OCI-LY1 (cell line): ENCODE measurements around the gene CDH22.

ENCODE experiments used
- EZH2 ChIP-seq: fragments of 200-600 bp; sonication (generic), shearing (Covaris generic); IDR thresholded peaks from 2 replicates; pipeline ENCODE4 v1.8.0; 2017; ENCODE audit warnings: borderline replicate concordance, mixed run types, mild to moderate bottlenecking, antibody characterized with exemption, low read length, moderate library complexity, mixed read lengths
- TF ChIP-seq, protein P1 (sequence below): fragments of 200-600 bp; sonication (generic), shearing (Covaris generic); IDR thresholded peaks from 2 replicates; pipeline ENCODE4 v1.5.1; 2017; ENCODE audit warnings: mild to moderate bottlenecking, antibody characterized with exemption, low read length, moderate library complexity, mixed read lengths

DNA sequence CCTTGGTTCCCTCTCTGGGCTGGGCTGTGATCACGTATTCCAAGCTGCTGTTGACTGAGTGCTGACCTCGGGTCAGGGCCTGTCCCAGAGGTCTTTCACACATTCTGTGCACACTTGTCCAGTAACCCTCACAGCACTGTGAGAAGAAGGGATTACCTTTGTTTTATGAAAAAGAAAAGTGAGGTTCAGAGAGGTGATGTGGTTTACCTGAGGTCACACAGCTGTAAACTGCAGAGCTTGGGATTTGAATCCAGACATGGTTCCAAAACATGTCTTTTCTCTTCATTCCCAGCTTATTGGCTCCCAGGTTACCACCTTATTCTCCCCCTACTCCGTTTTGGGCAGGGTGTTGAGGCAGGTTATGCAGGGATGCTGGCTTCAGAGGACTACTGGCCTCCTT lies 28.4 kb upstream of the CDH22 start:
- TF ChIP-seq, protein P1, sequence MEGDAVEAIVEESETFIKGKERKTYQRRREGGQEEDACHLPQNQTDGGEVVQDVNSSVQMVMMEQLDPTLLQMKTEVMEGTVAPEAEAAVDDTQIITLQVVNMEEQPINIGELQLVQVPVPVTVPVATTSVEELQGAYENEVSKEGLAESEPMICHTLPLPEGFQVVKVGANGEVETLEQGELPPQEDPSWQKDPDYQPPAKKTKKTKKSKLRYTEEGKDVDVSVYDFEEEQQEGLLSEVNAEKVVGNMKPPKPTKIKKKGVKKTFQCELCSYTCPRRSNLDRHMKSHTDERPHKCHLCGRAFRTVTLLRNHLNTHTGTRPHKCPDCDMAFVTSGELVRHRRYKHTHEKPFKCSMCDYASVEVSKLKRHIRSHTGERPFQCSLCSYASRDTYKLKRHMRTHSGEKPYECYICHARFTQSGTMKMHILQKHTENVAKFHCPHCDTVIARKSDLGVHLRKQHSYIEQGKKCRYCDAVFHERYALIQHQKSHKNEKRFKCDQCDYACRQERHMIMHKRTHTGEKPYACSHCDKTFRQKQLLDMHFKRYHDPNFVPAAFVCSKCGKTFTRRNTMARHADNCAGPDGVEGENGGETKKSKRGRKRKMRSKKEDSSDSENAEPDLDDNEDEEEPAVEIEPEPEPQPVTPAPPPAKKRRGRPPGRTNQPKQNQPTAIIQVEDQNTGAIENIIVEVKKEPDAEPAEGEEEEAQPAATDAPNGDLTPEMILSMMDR = no peak
- no peak for TF ChIP-seq EZH2
